GM21381 (cell line): ENCODE results near the gene COPS7A.
A peak's percentile ranks its signal among the peaks of the same experiment; 100 is the strongest.

Experiments
- ATAC-seq: cut with Tn5 transposase; IDR thresholded peaks from one replicate; pipeline ENCODE4 v1.9.1; 2021; ENCODE audit warnings: mild to moderate bottlenecking, moderate library complexity; ENCODE audit not compliant: unreplicated experiment

The COPS7A gene

GRCh38 chr12:6768437-6768914 is 44.6 kb downstream of the COPS7A start:
- ATAC-seq = no peak

DNA sequence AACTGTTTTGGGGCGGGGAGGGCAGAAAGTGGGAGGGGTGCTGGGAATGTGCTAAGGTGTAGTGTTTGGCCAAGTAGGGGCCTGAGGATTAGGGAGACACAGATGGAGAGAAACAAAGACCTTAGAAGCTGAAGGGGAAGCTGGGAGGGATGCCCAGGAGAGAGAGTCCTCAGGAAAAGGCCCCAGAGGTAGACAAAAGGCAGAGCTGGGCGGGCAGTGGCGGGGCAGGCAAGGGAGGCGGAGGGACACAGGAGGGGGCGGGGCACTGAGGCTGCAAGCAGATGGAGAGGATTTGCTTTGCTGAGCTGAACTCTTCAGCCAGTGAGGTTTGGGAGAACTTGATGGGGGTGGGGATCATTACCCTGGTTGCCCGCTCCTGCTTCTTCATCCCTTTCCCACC is 45.1 kb downstream of the COPS7A start:
- no peak for ATAC-seq

DNA sequence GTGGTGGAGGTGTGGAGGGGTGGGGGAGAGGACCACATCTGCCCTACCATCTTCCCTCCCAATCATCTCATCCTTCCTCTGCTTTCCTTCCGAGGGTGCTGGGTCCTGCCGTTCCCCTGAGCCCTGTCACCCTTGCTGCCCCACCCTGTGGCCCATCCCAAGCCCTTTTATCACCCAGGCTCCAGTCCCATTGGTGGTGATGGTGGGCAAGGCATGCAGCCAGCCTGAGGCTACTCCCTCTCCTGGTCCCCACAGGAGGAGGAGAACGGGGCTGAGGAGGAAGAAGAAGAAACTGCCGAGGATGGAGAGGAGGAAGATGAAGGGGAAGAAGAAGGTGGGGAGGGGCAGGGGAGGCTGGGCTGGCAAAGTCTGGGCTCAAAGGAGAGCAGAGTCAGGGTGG is 45.8 kb downstream of the COPS7A start:
- no peak for ATAC-seq

DNA sequence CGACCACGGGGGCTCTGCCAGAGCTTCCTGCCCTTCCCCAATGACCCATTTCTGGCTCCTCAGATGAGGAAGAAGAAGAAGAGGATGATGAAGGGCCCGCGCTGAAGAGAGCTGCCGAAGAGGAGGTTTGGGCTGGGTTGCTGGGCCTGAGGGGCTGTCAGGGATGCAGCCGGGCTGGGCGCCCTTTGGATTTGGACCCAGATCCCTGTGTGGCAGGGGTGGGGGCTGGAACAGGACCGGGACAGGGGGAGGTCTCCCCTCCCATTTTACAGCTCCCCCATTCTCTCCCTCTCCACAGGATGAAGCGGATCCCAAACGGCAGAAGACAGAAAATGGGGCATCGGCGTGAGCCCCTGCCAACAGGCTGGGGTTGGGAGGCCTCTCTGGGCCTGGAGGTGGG is 46.2 kb downstream of the COPS7A start:
- ATAC-seq = no peak

GRCh38 chr12:6770600-6770999 is 46.8 kb downstream of the COPS7A start:
- no peak for ATAC-seq

GRCh38 chr12:6771091-6771495 is 47.2 kb downstream of the COPS7A start:
- no peak for ATAC-seq

DNA sequence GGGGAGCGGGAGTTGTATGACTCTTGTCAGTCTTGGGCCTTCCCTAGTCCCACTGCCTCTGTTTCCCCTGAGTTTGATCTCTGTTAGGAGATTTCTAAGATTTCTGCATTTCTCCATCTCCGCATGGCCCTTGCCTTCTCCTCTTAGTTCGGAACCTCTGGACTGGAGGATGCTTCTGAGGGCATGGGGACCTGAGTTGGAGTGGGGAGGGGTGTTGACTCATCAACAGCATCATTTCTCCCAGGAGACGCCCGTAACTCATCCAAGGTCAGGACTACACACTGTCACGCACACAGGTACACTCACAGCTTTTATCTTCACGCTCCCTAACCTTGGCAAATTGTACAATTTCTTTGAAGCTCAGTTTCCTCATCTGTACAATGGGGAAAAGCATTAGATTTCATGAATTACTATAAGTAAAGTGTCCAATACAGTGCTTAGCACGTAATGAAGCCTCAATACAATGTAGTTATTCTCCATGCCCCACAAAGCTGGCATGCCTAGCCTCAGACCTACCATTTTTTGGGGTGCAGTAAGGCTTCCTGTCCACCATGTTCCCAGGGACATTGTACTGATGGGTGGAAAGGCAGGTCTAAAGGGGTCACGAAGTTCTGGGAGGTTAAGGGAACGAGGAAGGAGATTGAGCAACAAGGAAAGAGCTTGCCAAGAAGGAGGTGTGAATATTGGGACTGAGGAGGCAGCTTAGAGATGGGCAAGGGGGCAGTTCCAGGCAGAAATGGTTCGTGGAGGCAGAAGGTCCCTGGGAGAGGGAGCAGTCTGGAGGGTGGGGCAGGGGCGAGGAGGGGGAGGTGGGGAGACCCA is 47.9 kb downstream of the COPS7A start:
- ATAC-seq = no peak

- ATAC-seq = no peak
These were observed 48.5 kb downstream of the COPS7A start, which contains the start of gene LAG3 for GRCh38 chr12:6772331-6772695. TSS of gene LAG3 (plus strand) at chr12:6772520. CDS start at chr12:6772853, 333 bp downstream.

GRCh38 chr12:6772726-6773589 is 49.1 kb downstream of the COPS7A start:
- ATAC-seq = no peak

DNA sequence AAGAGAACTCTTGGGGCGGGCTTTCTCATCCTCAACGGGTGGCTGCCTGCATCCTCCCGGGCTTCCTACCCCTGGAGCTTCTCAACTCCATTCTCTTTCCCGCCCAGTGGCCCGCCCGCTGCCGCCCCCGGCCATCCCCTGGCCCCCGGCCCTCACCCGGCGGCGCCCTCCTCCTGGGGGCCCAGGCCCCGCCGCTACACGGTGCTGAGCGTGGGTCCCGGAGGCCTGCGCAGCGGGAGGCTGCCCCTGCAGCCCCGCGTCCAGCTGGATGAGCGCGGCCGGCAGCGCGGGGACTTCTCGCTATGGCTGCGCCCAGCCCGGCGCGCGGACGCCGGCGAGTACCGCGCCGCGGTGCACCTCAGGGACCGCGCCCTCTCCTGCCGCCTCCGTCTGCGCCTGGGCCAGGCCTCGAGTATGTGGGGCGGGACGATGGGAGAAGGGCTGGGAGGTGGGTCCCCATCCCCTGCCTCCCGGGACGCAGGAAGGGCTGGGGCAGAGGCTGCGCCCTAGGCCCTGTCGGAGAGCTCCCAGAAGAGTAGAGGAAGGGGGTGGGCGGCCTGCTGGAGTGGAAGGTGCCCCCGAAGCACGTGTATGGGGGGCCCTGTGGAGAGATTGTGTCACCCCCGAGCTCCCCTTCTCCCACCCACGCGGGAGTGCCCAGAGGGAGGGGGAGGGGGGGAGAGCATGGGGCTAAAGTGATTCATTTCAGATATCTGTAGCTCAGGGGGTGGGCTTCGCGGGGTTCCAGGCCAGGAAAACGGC is 49.9 kb downstream of the COPS7A start:
- no peak for ATAC-seq

- no peak for ATAC-seq
These were observed 50.7 kb downstream of the COPS7A start for GRCh38 chr12:6774499-6775062.

- no peak for ATAC-seq
These were observed 51.6 kb downstream of the COPS7A start for GRCh38 chr12:6775185-6776174.

GRCh38 chr12:6777386-6777785 is 53.5 kb downstream of the COPS7A start:
- no peak for ATAC-seq

DNA sequence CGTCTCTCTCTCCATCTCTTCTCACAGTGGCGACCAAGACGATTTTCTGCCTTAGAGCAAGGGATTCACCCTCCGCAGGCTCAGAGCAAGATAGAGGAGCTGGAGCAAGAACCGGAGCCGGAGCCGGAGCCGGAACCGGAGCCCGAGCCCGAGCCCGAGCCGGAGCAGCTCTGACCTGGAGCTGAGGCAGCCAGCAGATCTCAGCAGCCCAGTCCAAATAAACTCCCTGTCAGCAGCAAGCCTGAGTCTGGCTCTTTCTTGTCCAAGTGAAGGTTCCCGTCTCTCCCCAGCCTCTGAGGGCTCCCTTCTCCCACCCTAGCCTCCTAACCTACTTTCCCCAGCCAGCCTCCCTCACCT is 54.3 kb downstream of the COPS7A start:
- no peak for ATAC-seq

DNA sequence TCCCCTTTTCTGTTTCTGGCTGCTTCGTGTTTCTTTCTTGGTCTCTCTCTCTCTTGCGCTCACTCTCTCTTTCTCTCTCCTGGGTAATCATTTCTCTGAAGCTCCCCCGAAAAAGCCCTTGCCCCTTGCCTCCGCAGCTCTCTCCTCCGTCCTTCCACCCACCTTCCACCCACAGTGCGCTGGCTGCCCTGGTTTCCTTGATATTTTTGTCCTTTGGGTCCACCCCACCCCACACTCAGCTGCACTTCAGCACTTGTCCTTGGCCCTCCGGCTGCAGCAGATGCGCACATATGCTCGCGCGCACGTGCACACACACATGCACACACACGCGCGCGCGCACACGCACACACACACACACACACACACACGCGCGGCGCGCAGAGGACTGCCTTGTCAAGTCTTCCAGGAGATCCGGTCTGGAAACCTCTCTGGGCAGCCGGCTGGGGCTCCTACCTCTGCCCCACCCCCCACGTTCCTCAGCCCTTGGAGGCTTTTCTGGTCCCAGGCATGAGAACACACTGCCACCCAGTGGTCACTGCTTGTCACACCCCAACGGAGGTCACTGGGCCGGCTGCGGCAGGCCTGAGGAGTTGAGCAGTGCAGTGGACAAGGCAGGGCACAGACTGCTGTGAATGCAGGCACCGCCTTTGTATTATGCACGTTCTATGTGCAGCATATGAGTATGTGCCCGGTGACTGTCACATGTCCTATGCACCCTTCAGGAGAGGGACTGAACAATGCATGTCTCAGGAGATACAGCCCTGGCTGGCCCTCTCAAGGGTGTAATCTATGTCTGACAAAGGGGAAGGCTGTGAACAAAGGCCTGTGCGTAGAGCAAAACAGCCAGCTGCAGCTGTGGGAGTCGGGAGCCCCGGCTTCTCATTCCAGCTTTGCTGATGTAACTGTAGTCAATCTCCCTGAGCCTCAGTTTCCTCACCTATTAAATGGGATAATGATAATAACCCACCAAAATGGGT is 55.0 kb downstream of the COPS7A start:
- ATAC-seq = peak; percentile 75

DNA sequence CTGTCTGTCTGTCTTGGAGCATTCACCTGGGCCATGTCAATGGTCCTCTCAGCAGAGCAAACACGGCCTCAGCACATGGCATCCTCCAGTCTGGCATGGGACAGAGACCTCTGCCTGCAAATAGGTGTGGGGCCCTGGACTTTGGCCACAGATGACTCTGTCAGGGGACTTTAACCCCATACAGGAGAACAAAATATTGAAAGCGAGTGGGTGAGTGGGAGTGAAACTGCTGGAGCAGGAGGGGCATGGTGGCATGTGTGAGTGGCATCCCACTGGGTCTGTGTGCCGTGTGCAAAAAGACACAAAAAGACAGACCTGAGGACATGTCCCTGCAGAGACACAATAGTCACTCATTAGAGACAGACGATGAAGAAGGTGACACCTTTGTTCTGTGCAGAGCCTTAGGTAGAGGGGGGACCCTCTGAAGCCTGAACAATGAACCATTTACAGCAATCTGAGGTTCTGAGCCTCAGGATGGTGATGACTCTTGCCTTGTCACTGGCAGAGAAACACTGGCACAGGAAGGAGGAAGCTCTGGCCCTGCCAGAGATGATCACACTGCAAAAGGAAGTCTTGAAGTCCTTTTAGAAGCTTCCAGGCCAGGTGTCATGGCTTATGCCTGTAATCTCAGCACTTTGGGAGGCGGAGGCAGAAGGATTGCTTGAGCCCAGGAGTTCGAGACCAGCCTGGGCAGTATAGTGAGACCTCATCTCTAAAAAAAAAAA is 56.0 kb downstream of the COPS7A start:
- ATAC-seq = no peak

GRCh38 chr12:6780573-6780972 is 56.7 kb downstream of the COPS7A start:
- ATAC-seq = no peak
